Stimulated activated CD4-positive, alpha-beta T cell treated with anti-CD3 and anti-CD28 coated beads, Interleukin-4, amount 100 ng/mL, for 24 hours (primary cell): Measurements from ENCODE around the gene CERK.
A peak's percentile ranks its signal among the peaks of the same experiment; 100 is the strongest.

Experiments
- DNase-seq: peaks from one replicate; pipeline ENCODE4 v3.0.0-alpha.2; 2020

CERK gene

GRCh38 chr22:46676881-46677280 is 61.2 kb downstream of the CERK start:
- DNase-seq, result no peak

GRCh38 chr22:46676479-46676878 is 61.6 kb downstream of the CERK start:
- DNase-seq, result no peak

- DNase-seq, result no peak
Observed at GRCh38 chr22:46675938-46676337, 62.1 kb downstream of the CERK start.

GRCh38 chr22:46675479-46675878 is 62.6 kb downstream of the CERK start:
- no peak for DNase-seq

GRCh38 chr22:46674906-46675305 is 63.1 kb downstream of the CERK start:
- peak; percentile 29 for DNase-seq

GRCh38 chr22:46674367-46674781 is 63.7 kb downstream of the CERK start:
- DNase-seq, result peak; percentile 94

GRCh38 chr22:46673662-46674236 is 64.3 kb downstream of the CERK start:
- peak; percentile 32 for DNase-seq

- no peak for DNase-seq
Observed at GRCh38 chr22:46673205-46673604, 64.8 kb downstream of the CERK start.

- no peak for DNase-seq
Observed at GRCh38 chr22:46672731-46673130, 65.3 kb downstream of the CERK start.

GRCh38 chr22:46671824-46672432 is 66.1 kb downstream of the CERK start:
- no peak for DNase-seq

- DNase-seq, result no peak
Observed at GRCh38 chr22:46669201-46669600, 68.9 kb downstream of the CERK start.

GRCh38 chr22:46668116-46668515 is 69.9 kb downstream of the CERK start:
- no peak for DNase-seq

- DNase-seq, result no peak
Observed at GRCh38 chr22:46667245-46667623, 70.8 kb downstream of the CERK start.

GRCh38 chr22:46666577-46667244 is 71.3 kb downstream of the CERK start:
- no peak for DNase-seq

- DNase-seq, result no peak
Observed at GRCh38 chr22:46665751-46666280, 72.2 kb downstream of the CERK start.

GRCh38 chr22:46665151-46665695 is 72.8 kb downstream of the CERK start:
- DNase-seq, result no peak

- DNase-seq, result no peak
Observed at GRCh38 chr22:46664301-46664855, 73.7 kb downstream of the CERK start.

GRCh38 chr22:46663436-46664100 is 74.5 kb downstream of the CERK start:
- DNase-seq, result no peak

- DNase-seq, result no peak
Observed at GRCh38 chr22:46663001-46663400, 75.1 kb downstream of the CERK start.

- DNase-seq, result no peak
Observed at GRCh38 chr22:46662226-46662625, 75.8 kb downstream of the CERK start.

- DNase-seq, result peak; percentile 56
Observed at GRCh38 chr22:46661221-46661851, 76.7 kb downstream of the CERK start.

GRCh38 chr22:46660604-46661201 is 77.3 kb downstream of the CERK start:
- DNase-seq, result no peak
